ENCODE data around the gene VRK3.
A peak's percentile ranks its signal among the peaks of the same experiment; 100 is the strongest.
"Not testable (repeated sequence)": the region's sequence is repeated elsewhere in the genome, so short reads cannot be mapped to it uniquely, and the experiment has no call there.

Gene VRK3

GRCh38 chr19:49987159-49987698 lies 37.9 kb downstream of the VRK3 start:
- peak; percentile 47 for DNase-seq (ENCODE audit: low read depth)

- no peak for DNase-seq (ENCODE audit: low read depth)
These were observed 38.8 kb downstream of the VRK3 start for GRCh38 chr19:49986354-49986753.

GRCh38 chr19:49985871-49986270 lies 39.3 kb downstream of the VRK3 start:
- no peak for DNase-seq (ENCODE audit: low read depth)

GRCh38 chr19:49984491-49984890 lies 40.7 kb downstream of the VRK3 start:
- no peak for DNase-seq (ENCODE audit: low read depth)

GRCh38 chr19:49983645-49984229 lies 41.4 kb downstream of the VRK3 start:
- DNase-seq (ENCODE audit: low read depth) = peak; percentile 67

- DNase-seq (ENCODE audit: low read depth) = no peak
These were observed 43.3 kb downstream of the VRK3 start for GRCh38 chr19:49981603-49982593.

GRCh38 chr19:49978324-49978723 lies 46.8 kb downstream of the VRK3 start:
- no peak for DNase-seq (ENCODE audit: low read depth)

- no peak for DNase-seq (ENCODE audit: low read depth)
These were observed 47.3 kb downstream of the VRK3 start for GRCh38 chr19:49977881-49978280.

GRCh38 chr19:49977076-49977475 lies 48.1 kb downstream of the VRK3 start:
- DNase-seq (ENCODE audit: low read depth) = no peak

- DNase-seq (ENCODE audit: low read depth) = no peak
These were observed 48.7 kb downstream of the VRK3 start for GRCh38 chr19:49976496-49976895.

GRCh38 chr19:49975051-49975450 lies 50.1 kb downstream of the VRK3 start:
- DNase-seq (ENCODE audit: low read depth) = no peak

GRCh38 chr19:49973987-49974386 lies 51.2 kb downstream of the VRK3 start:
- no peak for DNase-seq (ENCODE audit: low read depth)

GRCh38 chr19:49972841-49973240 lies 52.3 kb downstream of the VRK3 start:
- no peak for DNase-seq (ENCODE audit: low read depth)

GRCh38 chr19:49971991-49972411 lies 53.2 kb downstream of the VRK3 start:
- no peak for DNase-seq (ENCODE audit: low read depth)

GRCh38 chr19:49969355-49969754 lies 55.8 kb downstream of the VRK3 start:
- DNase-seq (ENCODE audit: low read depth) = not testable (repeated sequence)

- DNase-seq (ENCODE audit: low read depth) = no peak
These were observed 56.8 kb downstream of the VRK3 start for GRCh38 chr19:49968279-49968922.

- DNase-seq (ENCODE audit: low read depth) = not testable (repeated sequence)
These were observed 64.2 kb downstream of the VRK3 start, which contains the start of gene SIGLEC11 for GRCh38 chr19:49960980-49961379. Gene SIGLEC11, minus strand, starts transcription at chr19:49961172. Its CDS starts 91 bp downstream, at chr19:49961081.

GRCh38 chr19:49959892-49960291 lies 65.3 kb downstream of the VRK3 start:
- not testable (repeated sequence) for DNase-seq (ENCODE audit: low read depth)

GRCh38 chr19:49958596-49958995 lies 66.6 kb downstream of the VRK3 start:
- DNase-seq (ENCODE audit: low read depth) = not testable (repeated sequence)

GRCh38 chr19:49958144-49958543 lies 67.0 kb downstream of the VRK3 start:
- not testable (repeated sequence) for DNase-seq (ENCODE audit: low read depth)

- no peak for DNase-seq (ENCODE audit: low read depth)
These were observed 67.8 kb downstream of the VRK3 start for GRCh38 chr19:49957262-49957915.

- DNase-seq (ENCODE audit: low read depth) = no peak
These were observed 69.1 kb downstream of the VRK3 start for GRCh38 chr19:49956115-49956495.
